Panc1 (cell line): ENCODE measurements around the gene GAS7. TPM values are rescaled to one million over a fixed set of nuclear protein-coding genes. Genes with fewer than 3 reads are reported as not detected.

ENCODE experiments used
- ATAC-seq: fragments of 200-7000 bp; cut with Tn5 transposase; 2 replicates; pipeline ENCODE4 v1.9.1; 2020; ENCODE audit warnings: mild to moderate bottlenecking, moderate library complexity
- BruUV-seq: library from RNA; stranded (reverse); fragments of 400-500 nt; replicated peaks from 2 replicates; lab custom pipeline; 2021; lab: Mats Ljungman, UMichigan
- CTCF ChIA-PET: fragments of 300-600 bp; sonication (Branson Sonifier 250); formaldehyde crosslinking; loops from one replicate; lab custom pipeline; 2022; ENCODE audit warnings: antibody characterized with exemption; lab: Charles Lee
- POLR2A ChIA-PET: fragments of 300-600 bp; sonication (Branson Sonifier 250); formaldehyde crosslinking; loops from one replicate; lab custom pipeline; 2022; ENCODE audit warnings: antibody characterized with exemption; lab: Charles Lee
- DNase-seq: peaks from one replicate; pipeline ENCODE4 v3.0.0-alpha.2; 2010; ENCODE audit warnings: low read depth, low spot score
- H3K27ac ChIP-seq: 2 replicates; pipeline ENCODE4 v1.5.1; 2011; ENCODE audit warnings: mild to moderate bottlenecking, low read length, inconsistent platforms
- H3K27me3 ChIP-seq: fragments of 200-500 bp; sonication (Bioruptor generic); 2 replicates; pipeline ENCODE4 v1.6.0; 2014; ENCODE audit warnings: low read length, inconsistent platforms; ENCODE audit not compliant: control insufficient read depth, insufficient read depth
- H3K36me3 ChIP-seq: fragments of 200-500 bp; sonication (Bioruptor generic); 2 replicates; pipeline ENCODE4 v1.5.1; 2014; ENCODE audit warnings: inconsistent platforms, mild to moderate bottlenecking, low read length, moderate library complexity; ENCODE audit not compliant: control insufficient read depth, insufficient read depth
- H3K4me1 ChIP-seq: 2 replicates; pipeline ENCODE4 v1.5.1; 2011; ENCODE audit warnings: inconsistent platforms, mild to moderate bottlenecking, low read length, moderate library complexity; ENCODE audit not compliant: control insufficient read depth, insufficient read depth
- H3K4me3 ChIP-seq, 2 experiments: 2 replicates each; pipeline ENCODE4 v1.5.1; 2011 to 2012; ENCODE audit warnings: low read depth in 2 of 2, low read length in 2 of 2, mild to moderate bottlenecking in 2 of 2, inconsistent platforms in 1 of 2, moderate library complexity in 1 of 2
- H3K9me3 ChIP-seq: fragments of 200-500 bp; sonication (Bioruptor generic); 2 replicates; pipeline ENCODE4 v1.5.1; 2014; ENCODE audit warnings: low read depth, mild to moderate bottlenecking, inconsistent platforms, low read length, moderate library complexity; ENCODE audit not compliant: control insufficient read depth, insufficient read depth
- CTCF ChIP-seq: fragments of 450-650 bp; IDR thresholded peaks from 2 replicates; pipeline ENCODE4 v1.5.1; 2017; ENCODE audit warnings: mild to moderate bottlenecking
- POLR2AphosphoS5 ChIP-seq: IDR thresholded peaks from 2 replicates; pipeline ENCODE4 v1.6.1; 2012; ENCODE audit warnings: mild to moderate bottlenecking, low read depth, low read length, moderate library complexity
- SIN3A ChIP-seq: IDR thresholded peaks from 2 replicates; pipeline ENCODE4 v1.6.1; 2012; ENCODE audit warnings: low read depth, mild to moderate bottlenecking, low read length, moderate library complexity, borderline replicate concordance; ENCODE audit not compliant: insufficient read depth
- TCF7L2 ChIP-seq: IDR thresholded peaks from 2 replicates; pipeline ENCODE4 v1.6.1; 2011; ENCODE audit warnings: mild to moderate bottlenecking, low read depth, low read length, inconsistent platforms
- in situ Hi-C: cut with HindIII; loops from 2 replicates; pipeline ENCODE4 v1.10.0; 2016; ENCODE audit warnings: low sequenced_read_pairs, low pct_unique_long_range_greater_than_20kb
- intact Hi-C: fragments of 100-400 bp; cut with micrococcal nuclease; formaldehyde crosslinking; loops from one replicate; pipeline ENCODE4 v1.10.0; 2022; ENCODE audit not compliant: unreplicated experiment
- total RNA-seq: library from RNA; stranded (reverse); gene quantifications from one replicate; pipeline ENCODE4 v1.2.1, GENCODE V29; 2021; ENCODE audit not compliant: unreplicated experiment

The GAS7 gene
- total RNA-seq, 1 experiment from 2014 or later: 0.05 TPM

GRCh38 chr17:9894231-9894630 lies 304.2 kb downstream of the GAS7 start:
- BruUV-seq: no TSS peak
- intact Hi-C loops: no loop called here
- H3K4me1 ChIP-seq: no peaks in the 10 kb centered on the region
- ChIA-PET CTCF (no interaction called here), POLR2A (no interaction called here)
- no peak overlapping the region for H3K27ac ChIP-seq
- DNase-seq (no peak), ATAC-seq (no peak)
- no peak overlapping the region for H3K4me3 ChIP-seq
- H3K9me3 ChIP-seq: no peaks in the 10 kb centered on the region
- no peaks in the 10 kb centered on the region for H3K36me3 ChIP-seq
- in situ Hi-C loops: no loop called here
- TF ChIP-seq TCF7L2: no peak
- TF ChIP-seq SIN3A: no peak
- H3K27me3 ChIP-seq: no peaks in the 10 kb centered on the region

GRCh38 chr17:9893411-9894012 lies 304.9 kb downstream of the GAS7 start:
- POLR2A ChIA-PET: no interaction called here
- CTCF ChIA-PET: no interaction called here
- no peak for TF ChIP-seq TCF7L2
- no peaks in the 10 kb centered on the region for H3K27me3 ChIP-seq
- in situ Hi-C loops (no loop called here), intact Hi-C loops (no loop called here)
- ATAC-seq: no peak
- H3K27ac ChIP-seq: no peak overlapping the region
- no TSS peak for BruUV-seq
- no peaks in the 10 kb centered on the region for H3K9me3 ChIP-seq
- DNase-seq: no peak
- no peaks in the 10 kb centered on the region for H3K4me1 ChIP-seq
- no peaks in the 10 kb centered on the region for H3K36me3 ChIP-seq
- no peak overlapping the region for H3K4me3 ChIP-seq

GRCh38 chr17:9890124-9890523 lies 308.3 kb downstream of the GAS7 start:
- DNase-seq: no peak

More at GRCh38 chr17:9890124-9890523, 308.3 kb downstream of the GAS7 start:
- no peak for ATAC-seq
- Histone ChIP-seq H3K36me3 (no peaks in the 10 kb centered on the region), H3K4me3 (no peak overlapping the region), H3K4me1 (no peaks in the 10 kb centered on the region), H3K27ac (no peak overlapping the region), H3K9me3 (no peaks in the 10 kb centered on the region), H3K27me3 (no peaks in the 10 kb centered on the region; the same call in 1 of the 2 replicates)
- ChIA-PET POLR2A (no interaction called here), CTCF (interaction anchor here (0.6 kb wide), 1 partner anchor 27 kb away, joined by 3 read pairs; no protein-coding TSS in a partner anchor)
- no peak for TF ChIP-seq SIN3A
- no peak for TF ChIP-seq POLR2AphosphoS5
- no peak for TF ChIP-seq TCF7L2
- peak; percentile 71 for TF ChIP-seq CTCF
- in situ Hi-C loops: no loop called here
- intact Hi-C loops: no loop called here
- BruUV-seq: no TSS peak
